Large intestine (tissue), 12 donors: ENCODE measurements around the gene KRTAP26-1. TPM values are rescaled to one million over a fixed set of nuclear protein-coding genes. Genes with fewer than 3 reads are reported as not detected.

Source experiments
- DNase-seq, 2 donors: peaks; one replicate each; pipeline versions ENCODE4 v3.0.0 to v3.0.0-alpha.2; 2013
- H3K27ac ChIP-seq: one replicate; pipeline ENCODE4 v1.5.1; 2013; ENCODE audit warnings: low read length
- H3K27me3 ChIP-seq: 2 replicates; pipeline ENCODE4 v1.6.1; 2013; ENCODE audit warnings: low read length; ENCODE audit not compliant: control insufficient read depth, insufficient read depth
- H3K36me3 ChIP-seq: 2 replicates; pipeline ENCODE4 v1.6.1; 2013; ENCODE audit warnings: low read length; ENCODE audit not compliant: control insufficient read depth, insufficient read depth
- H3K4me1 ChIP-seq: one replicate; pipeline ENCODE4 v1.6.1; 2013; ENCODE audit warnings: low read length; ENCODE audit not compliant: control insufficient read depth, insufficient read depth
- H3K4me3 ChIP-seq: one replicate; pipeline ENCODE4 v1.5.1; 2013; ENCODE audit warnings: low read length
- H3K9me3 ChIP-seq: one replicate; pipeline ENCODE4 v1.6.1; 2013; ENCODE audit warnings: mild to moderate bottlenecking, low read depth, low read length, moderate library complexity; ENCODE audit not compliant: control insufficient read depth
- WGBS: methylation state at CpG from one replicate; pipeline ENCODE4 v1.1.5; 2013; ENCODE audit warnings: low lambda C conversion rate; ENCODE audit not compliant: insufficient coverage; 5-methylcytosine and 5-hydroxymethylcytosine counted together
- long read RNA-seq, 11 donors: transcript quantifications; one replicate each; lab custom pipeline, GENCODE V29; 2026
- polyA plus RNA-seq: library from polyadenylated mRNA; unstranded; fragments of 120-200 nt; gene quantifications from one replicate; pipeline ENCODE4 v1.2.1, GENCODE V29; 2013

KRTAP26-1 gene
- not detected for polyA plus RNA-seq
- long read RNA-seq, donor 1, result 0 reads
- long read RNA-seq, donor 2, result 0 reads
- long read RNA-seq, donor 3, result 0 reads
- long read RNA-seq, donor 4, result 0 reads
- long read RNA-seq, donor 5, result 0 reads
- long read RNA-seq, donor 6, result 0 reads
- long read RNA-seq, donor 7, result 0 reads
- long read RNA-seq, donor 8, result 0 reads
- long read RNA-seq, donor 9, result 0 reads
- long read RNA-seq, donor 10, result 0 reads
- long read RNA-seq, donor 11, result 0 reads

GRCh38 chr21:30320215-30320614 is at the start of gene KRTAP26-1:
KRTAP26-1 (minus strand) TSS chr21:30320315; CDS start chr21:30320035, 280 bp downstream.
- 92% methylated on average over 2 of the region's 2 CpGs for WGBS
- H3K9me3 ChIP-seq, result no peaks in the 10 kb centered on the region
- H3K36me3 ChIP-seq, result no peaks in the 10 kb centered on the region
- H3K4me3 ChIP-seq, result no peak within 1 kb of the TSS
- DNase-seq, result no peak
- no peak within 1 kb of the TSS for H3K27ac ChIP-seq
- no peaks in the 10 kb centered on the region for H3K4me1 ChIP-seq
- H3K27me3 ChIP-seq, result no peaks in the 10 kb centered on the region

- Histone ChIP-seq H3K36me3 (no peaks in the 10 kb centered on the region), H3K9me3 (no peaks in the 10 kb centered on the region), H3K4me3 (no peak overlapping the region), H3K27me3 (no peaks in the 10 kb centered on the region), H3K4me1 (no peaks in the 10 kb centered on the region), H3K27ac (no peak overlapping the region)
- WGBS, result 60% methylated on average over 2 of the region's 3 CpGs
- DNase-seq, result no peak
Measured at GRCh38 chr21:30355906-30356305, 35.8 kb upstream of the KRTAP26-1 start.

GRCh38 chr21:30354308-30355005 is 34.3 kb upstream of the KRTAP26-1 start:
- Histone ChIP-seq H3K4me3 (no peak overlapping the region), H3K9me3 (no peaks in the 10 kb centered on the region), H3K4me1 (no peaks in the 10 kb centered on the region), H3K27ac (no peak overlapping the region), H3K36me3 (no peaks in the 10 kb centered on the region), H3K27me3 (no peaks in the 10 kb centered on the region)
- no CpG with 5 or more reads among the region's 1 CpG for WGBS
- no peak for DNase-seq

- WGBS, result 100% methylated on average over 1 of the region's 1 CpG
Measured at GRCh38 chr21:30351534-30351933, 31.4 kb upstream of the KRTAP26-1 start.

GRCh38 chr21:30349572-30349971 is 29.5 kb upstream of the KRTAP26-1 start:
- Histone ChIP-seq H3K4me3 (no peak overlapping the region), H3K27ac (no peak overlapping the region), H3K4me1 (no peaks in the 10 kb centered on the region), H3K36me3 (no peaks in the 10 kb centered on the region), H3K27me3 (no peaks in the 10 kb centered on the region), H3K9me3 (no peaks in the 10 kb centered on the region)
- DNase-seq, result no peak
- WGBS, result no CpG with 5 or more reads among the region's 3 CpGs

More at GRCh38 chr21:30351534-30351933, 31.4 kb upstream of the KRTAP26-1 start:
- DNase-seq, result no peak
- no peaks in the 10 kb centered on the region for H3K4me1 ChIP-seq
- H3K4me3 ChIP-seq, result no peak overlapping the region
- no peaks in the 10 kb centered on the region for H3K36me3 ChIP-seq
- no peaks in the 10 kb centered on the region for H3K9me3 ChIP-seq
- no peaks in the 10 kb centered on the region for H3K27me3 ChIP-seq
- H3K27ac ChIP-seq, result no peak overlapping the region

- no peaks in the 10 kb centered on the region for H3K4me1 ChIP-seq
- no CpG with 5 or more reads among the region's 4 CpGs for WGBS
- H3K4me3 ChIP-seq, result no peak within 1 kb of the TSS
- no peaks in the 10 kb centered on the region for H3K36me3 ChIP-seq
- H3K9me3 ChIP-seq, result no peaks in the 10 kb centered on the region
- no peak for DNase-seq
- no peaks in the 10 kb centered on the region for H3K27me3 ChIP-seq
- no peak within 1 kb of the TSS for H3K27ac ChIP-seq
Measured at GRCh38 chr21:30348506-30348905, 28.4 kb upstream of the KRTAP26-1 start, which contains the start of gene KRTAP23-1. KRTAP23-1 (minus strand) TSS chr21:30348606; CDS start chr21:30348606, 0 bp downstream.

GRCh38 chr21:30345014-30345413 is 24.9 kb upstream of the KRTAP26-1 start:
- no peaks in the 10 kb centered on the region for H3K36me3 ChIP-seq
- no peaks in the 10 kb centered on the region for H3K9me3 ChIP-seq
- WGBS, result no CpG with 5 or more reads among the region's 2 CpGs

GRCh38 chr21:30340714-30341573 is 20.8 kb upstream of the KRTAP26-1 start:
- 100% methylated on average over 1 of the region's 2 CpGs for WGBS

More at GRCh38 chr21:30345014-30345413, 24.9 kb upstream of the KRTAP26-1 start:
- Histone ChIP-seq H3K4me1 (no peaks in the 10 kb centered on the region), H3K27ac (no peak overlapping the region), H3K4me3 (no peak overlapping the region), H3K27me3 (no peaks in the 10 kb centered on the region)
- DNase-seq, result no peak

GRCh38 chr21:30338717-30339116 is 18.6 kb upstream of the KRTAP26-1 start:
- WGBS, result no CpG with 5 or more reads among the region's 4 CpGs
- no peaks in the 10 kb centered on the region for H3K4me1 ChIP-seq

More at GRCh38 chr21:30340714-30341573, 20.8 kb upstream of the KRTAP26-1 start:
- Histone ChIP-seq H3K27ac (no peak overlapping the region), H3K9me3 (no peaks in the 10 kb centered on the region), H3K36me3 (no peaks in the 10 kb centered on the region), H3K4me3 (no peak overlapping the region), H3K27me3 (no peaks in the 10 kb centered on the region), H3K4me1 (no peaks in the 10 kb centered on the region)
- peak in 1 of 2 donors; percentile 3 for DNase-seq

GRCh38 chr21:30337772-30338171 is 17.7 kb upstream of the KRTAP26-1 start:
- H3K27me3 ChIP-seq, result no peaks in the 10 kb centered on the region
- DNase-seq, result no peak
- no peak overlapping the region for H3K27ac ChIP-seq
- no peaks in the 10 kb centered on the region for H3K4me1 ChIP-seq
- no peaks in the 10 kb centered on the region for H3K36me3 ChIP-seq
- no peaks in the 10 kb centered on the region for H3K9me3 ChIP-seq
- no peak overlapping the region for H3K4me3 ChIP-seq

More at GRCh38 chr21:30338717-30339116, 18.6 kb upstream of the KRTAP26-1 start:
- no peaks in the 10 kb centered on the region for H3K9me3 ChIP-seq
- no peak overlapping the region for H3K4me3 ChIP-seq
- no peak for DNase-seq
- no peaks in the 10 kb centered on the region for H3K36me3 ChIP-seq
- H3K27me3 ChIP-seq, result no peaks in the 10 kb centered on the region
- H3K27ac ChIP-seq, result no peak overlapping the region
